ENCODE results near the gene TCF4. TPM values are rescaled to one million over a fixed set of nuclear protein-coding genes. Genes with fewer than 3 reads are reported as not detected.

Gene TCF4
- total RNA-seq, 1 donor, result 27.5 TPM

DNA sequence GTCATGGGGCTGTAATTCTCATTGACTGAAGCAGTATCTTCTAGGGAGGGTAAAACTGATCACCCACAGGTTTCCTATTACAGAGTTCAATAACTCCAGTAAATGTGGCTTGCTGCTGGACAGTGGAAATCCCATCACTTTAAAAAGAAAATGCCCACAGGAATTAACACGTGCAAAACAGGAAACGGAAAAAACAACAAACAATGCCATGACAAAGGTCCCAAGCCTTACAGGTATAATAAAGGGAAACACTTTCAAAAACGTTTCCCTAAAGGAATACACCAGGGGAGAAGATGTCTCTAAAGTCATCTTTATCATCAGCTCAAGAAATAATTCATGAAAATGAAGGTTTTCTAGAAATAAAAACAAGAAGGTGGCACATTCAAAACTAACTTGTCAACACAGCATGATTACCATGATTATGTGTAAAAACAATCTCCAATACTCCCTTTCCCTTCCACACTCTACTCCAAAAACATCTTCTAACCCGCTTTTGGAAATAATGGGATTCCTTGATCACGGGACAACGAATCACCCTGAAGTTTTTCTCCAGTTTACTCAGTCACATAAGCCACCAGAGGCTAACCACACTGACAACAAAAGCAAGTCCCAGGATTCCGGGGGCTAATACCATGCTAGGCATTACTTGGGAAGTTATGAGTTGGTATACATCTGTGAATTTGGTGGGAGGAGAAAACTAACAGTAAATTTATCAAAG lies 167.9 kb downstream of the TCF4 start:
- Histone ChIP-seq H3K9me3 (ENCODE audit: low read depth, low read length) (no peaks in the 10 kb centered on the region), H3K4me3 (ENCODE audit: low read length) (no peak overlapping the region), H3K4me1 (ENCODE audit: insufficient read depth, low read length) (peaks cover 9% of the 10 kb centered on the region), H3K27me3 (ENCODE audit: insufficient read depth, low read length) (no peaks in the 10 kb centered on the region)

DNA sequence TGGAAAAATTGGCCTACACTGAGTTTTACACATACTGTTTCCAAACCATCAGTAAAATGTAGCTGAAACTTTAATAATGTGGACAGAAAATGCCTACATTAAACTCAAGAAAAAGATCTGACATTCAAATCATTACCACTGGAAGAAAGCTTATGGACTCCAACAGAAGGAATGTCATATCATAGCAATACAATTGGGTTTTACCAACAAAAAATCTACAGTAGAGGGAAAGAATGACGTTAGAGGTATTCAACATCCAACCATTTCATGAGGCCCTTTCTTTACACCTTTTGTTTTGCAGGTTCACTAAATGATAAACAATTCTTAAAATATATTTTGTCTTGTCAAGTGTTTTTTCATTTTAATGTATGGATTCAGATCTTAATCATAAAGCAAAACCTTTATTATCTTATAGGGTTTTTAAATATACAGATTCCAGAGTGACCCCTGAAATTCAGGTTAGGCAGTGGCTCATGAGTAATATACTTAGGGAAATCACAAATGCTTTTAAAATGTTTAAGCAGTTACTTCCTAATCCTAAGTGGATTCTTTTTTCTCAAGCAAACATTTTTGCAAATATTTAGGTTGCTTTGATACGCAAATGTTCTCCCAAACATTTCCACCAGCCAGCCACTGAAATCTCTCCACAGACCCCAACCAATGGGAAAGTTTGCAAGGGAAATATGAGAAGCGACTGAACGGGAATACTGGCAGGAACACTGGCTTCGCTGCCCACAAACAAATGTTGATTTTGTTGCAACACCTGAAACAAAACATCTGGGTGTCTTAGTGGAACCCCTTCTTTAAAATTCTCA lies 168.7 kb downstream of the TCF4 start:
- peaks cover 9% of the 10 kb centered on the region for H3K4me1 ChIP-seq (ENCODE audit: insufficient read depth, low read length)
- H3K4me3 ChIP-seq (ENCODE audit: low read length), result no peak overlapping the region
- no peaks in the 10 kb centered on the region for H3K27me3 ChIP-seq (ENCODE audit: insufficient read depth, low read length)
- no peaks in the 10 kb centered on the region for H3K9me3 ChIP-seq (ENCODE audit: low read depth, low read length)

DNA sequence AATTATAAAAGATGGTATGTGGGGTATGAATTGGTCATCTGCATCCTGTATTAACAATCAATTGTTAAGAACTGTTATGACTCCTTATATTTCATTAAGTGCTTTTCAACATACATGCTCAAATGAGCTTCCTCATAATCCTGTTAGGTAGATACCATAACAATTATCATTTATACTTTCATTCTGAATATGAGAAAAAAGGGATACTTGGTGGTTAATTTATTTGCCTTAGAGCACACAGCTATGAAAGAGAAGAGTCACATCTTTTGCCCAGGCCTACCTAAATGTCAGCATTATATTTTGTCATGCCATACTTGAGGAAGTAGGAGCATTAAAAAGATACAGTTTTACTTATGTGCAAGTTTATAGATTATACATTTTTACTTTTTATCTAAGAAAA lies 169.6 kb downstream of the TCF4 start:
- no peaks in the 10 kb centered on the region for H3K9me3 ChIP-seq (ENCODE audit: low read depth, low read length)

DNA sequence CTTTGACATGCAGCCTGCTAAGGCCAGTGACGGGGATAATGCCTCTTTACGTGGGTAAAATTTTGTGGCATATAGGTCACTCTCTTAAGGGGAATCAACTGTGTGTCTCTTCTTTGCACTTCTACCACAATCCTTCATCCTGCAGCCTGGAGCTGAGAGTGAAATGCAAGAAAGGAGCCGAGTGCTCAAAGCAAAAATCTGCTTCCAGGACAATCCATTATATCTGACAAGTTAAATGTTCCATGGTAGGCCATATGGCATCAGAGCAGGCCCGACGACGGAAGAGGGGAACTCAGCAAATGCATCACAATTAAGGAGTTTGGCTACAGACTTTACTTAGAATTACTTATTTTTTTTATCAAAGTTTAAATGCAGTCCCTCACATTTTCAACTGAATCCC lies 171.2 kb downstream of the TCF4 start:
- Histone ChIP-seq H3K4me1 (ENCODE audit: insufficient read depth, low read length) (peaks cover 9% of the 10 kb centered on the region), H3K27me3 (ENCODE audit: insufficient read depth, low read length) (no peaks in the 10 kb centered on the region), H3K4me3 (ENCODE audit: low read length) (no peak overlapping the region), H3K9me3 (ENCODE audit: low read depth, low read length) (no peaks in the 10 kb centered on the region)

More for the DNA sequence above, 169.6 kb downstream of the TCF4 start:
- Histone ChIP-seq H3K4me3 (ENCODE audit: low read length) (no peak overlapping the region), H3K27me3 (ENCODE audit: insufficient read depth, low read length) (no peaks in the 10 kb centered on the region), H3K4me1 (ENCODE audit: insufficient read depth, low read length) (peaks cover 9% of the 10 kb centered on the region)

GRCh38 chr18:55415258-55415871 lies 172.6 kb downstream of the TCF4 start:
- H3K4me1 ChIP-seq (ENCODE audit: insufficient read depth, low read length), result peaks cover 8% of the 10 kb centered on the region
- no peaks in the 10 kb centered on the region for H3K27me3 ChIP-seq (ENCODE audit: insufficient read depth, low read length)
- H3K9me3 ChIP-seq (ENCODE audit: low read depth, low read length), result no peaks in the 10 kb centered on the region
- no peak overlapping the region for H3K4me3 ChIP-seq (ENCODE audit: low read length)

- no peaks in the 10 kb centered on the region for H3K27me3 ChIP-seq (ENCODE audit: insufficient read depth, low read length)
Observed at GRCh38 chr18:55414475-55414874, 173.5 kb downstream of the TCF4 start.

DNA sequence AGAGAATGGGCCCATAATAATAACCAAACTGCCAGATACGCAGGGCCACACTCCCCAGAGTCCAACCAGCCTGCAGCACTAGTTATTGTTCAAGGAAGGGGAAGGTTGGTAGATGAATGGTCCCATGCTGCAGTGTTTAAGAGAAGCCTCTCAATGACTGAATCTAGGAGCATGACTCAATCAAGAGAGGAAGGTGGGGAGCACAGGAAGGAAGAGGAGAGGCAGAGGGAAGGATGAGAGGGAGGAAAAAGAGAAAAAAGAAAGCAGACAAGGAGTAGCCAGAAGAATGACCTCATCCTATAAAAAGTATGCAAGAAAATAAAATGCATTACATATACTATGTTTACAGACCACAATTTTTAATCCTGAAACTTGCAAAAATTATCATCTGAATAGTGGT lies 174.5 kb downstream of the TCF4 start:
- Histone ChIP-seq H3K4me1 (ENCODE audit: insufficient read depth, low read length) (no peaks in the 10 kb centered on the region), H3K4me3 (ENCODE audit: low read length) (no peak overlapping the region), H3K9me3 (ENCODE audit: low read depth, low read length) (no peaks in the 10 kb centered on the region), H3K27me3 (ENCODE audit: insufficient read depth, low read length) (no peaks in the 10 kb centered on the region)

More at GRCh38 chr18:55414475-55414874, 173.5 kb downstream of the TCF4 start:
- H3K9me3 ChIP-seq (ENCODE audit: low read depth, low read length), result no peaks in the 10 kb centered on the region
- no peaks in the 10 kb centered on the region for H3K4me1 ChIP-seq (ENCODE audit: insufficient read depth, low read length)
- H3K4me3 ChIP-seq (ENCODE audit: low read length), result no peak overlapping the region

- Histone ChIP-seq H3K9me3 (ENCODE audit: low read depth, low read length) (no peaks in the 10 kb centered on the region), H3K4me1 (ENCODE audit: insufficient read depth, low read length) (no peaks in the 10 kb centered on the region), H3K4me3 (ENCODE audit: low read length) (no peak overlapping the region), H3K27me3 (ENCODE audit: insufficient read depth, low read length) (no peaks in the 10 kb centered on the region)
Observed at GRCh38 chr18:55407774-55408535, 180.0 kb downstream of the TCF4 start.

GRCh38 chr18:55407191-55407590 lies 180.8 kb downstream of the TCF4 start:
- H3K27me3 ChIP-seq (ENCODE audit: insufficient read depth, low read length), result no peaks in the 10 kb centered on the region
- no peaks in the 10 kb centered on the region for H3K4me1 ChIP-seq (ENCODE audit: insufficient read depth, low read length)
- no peaks in the 10 kb centered on the region for H3K9me3 ChIP-seq (ENCODE audit: low read depth, low read length)
- no peak overlapping the region for H3K4me3 ChIP-seq (ENCODE audit: low read length)

DNA sequence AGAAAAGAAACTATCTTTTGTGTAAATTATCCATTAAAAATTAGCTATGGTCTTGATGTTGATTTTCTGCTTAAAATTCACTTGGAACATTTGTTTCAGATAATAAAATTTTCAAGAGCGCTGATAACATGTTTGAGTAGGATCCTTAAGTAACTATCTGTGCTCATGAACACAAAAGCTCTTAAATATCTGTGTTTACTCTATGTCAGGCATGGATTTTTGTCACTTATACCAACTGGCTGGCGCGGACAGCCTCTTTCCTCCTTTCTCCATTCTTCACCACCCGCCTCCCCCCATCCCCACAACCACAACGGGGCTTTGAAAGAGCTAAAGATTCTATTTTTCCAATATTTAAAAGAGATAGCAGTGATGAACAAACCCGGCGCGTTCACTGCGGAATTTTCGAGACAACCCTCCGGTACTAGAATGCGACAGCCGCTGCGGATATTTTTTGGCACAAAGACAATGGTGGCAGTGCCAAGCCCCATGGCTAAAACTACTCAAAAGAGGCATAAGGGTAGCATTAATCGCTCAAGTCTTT lies 181.5 kb downstream of the TCF4 start:
- H3K4me1 ChIP-seq (ENCODE audit: insufficient read depth, low read length), result no peaks in the 10 kb centered on the region
- no peaks in the 10 kb centered on the region for H3K27me3 ChIP-seq (ENCODE audit: insufficient read depth, low read length)
- H3K9me3 ChIP-seq (ENCODE audit: low read depth, low read length), result no peaks in the 10 kb centered on the region
- no peak overlapping the region for H3K4me3 ChIP-seq (ENCODE audit: low read length)

DNA sequence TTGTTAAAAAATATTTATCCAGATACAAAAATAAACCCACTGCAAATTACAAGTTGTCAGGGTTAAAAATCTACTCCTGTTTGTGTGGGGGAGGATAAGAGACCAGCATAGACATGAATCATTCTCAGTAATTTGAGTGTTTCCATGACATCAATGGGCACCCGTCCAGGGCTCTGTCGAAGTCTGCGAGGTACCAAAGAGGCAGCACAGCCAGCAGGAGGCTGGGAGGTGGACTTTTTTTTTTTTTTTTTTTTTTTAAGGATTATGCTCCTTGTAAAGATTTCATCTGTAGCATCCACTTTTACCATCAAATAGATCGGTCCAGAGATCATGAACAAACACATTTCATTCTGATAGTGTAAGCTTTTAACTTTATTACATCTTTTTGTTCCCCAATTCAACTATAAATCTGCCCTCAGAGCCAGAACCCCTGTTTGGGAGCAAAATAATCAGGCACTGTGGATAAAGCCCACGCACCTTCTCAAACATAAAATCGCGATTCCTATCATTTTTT lies 182.0 kb downstream of the TCF4 start:
- Histone ChIP-seq H3K4me3 (ENCODE audit: low read length) (no peak overlapping the region), H3K27me3 (ENCODE audit: insufficient read depth, low read length) (no peaks in the 10 kb centered on the region), H3K4me1 (ENCODE audit: insufficient read depth, low read length) (no peaks in the 10 kb centered on the region), H3K9me3 (ENCODE audit: low read depth, low read length) (no peaks in the 10 kb centered on the region)

DNA sequence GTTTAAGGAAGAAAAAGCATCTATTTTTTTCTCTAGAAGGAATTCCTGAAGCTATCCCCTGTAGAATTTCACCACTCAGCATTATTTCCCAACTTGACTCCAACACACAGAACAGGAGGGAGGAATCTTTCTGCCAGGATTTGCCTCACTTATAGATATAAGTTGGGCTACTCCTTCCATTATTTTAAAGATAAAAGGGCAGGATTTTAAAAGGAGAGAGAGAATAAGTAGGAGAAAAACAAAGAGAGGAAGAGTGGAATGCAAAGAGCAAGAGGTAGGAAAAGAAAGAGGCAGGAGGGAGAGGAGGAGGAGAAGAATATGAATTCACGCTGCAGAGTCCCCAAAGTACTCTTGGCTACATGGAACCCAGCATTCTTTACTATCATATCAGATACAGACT lies 182.5 kb downstream of the TCF4 start:
- Histone ChIP-seq H3K27me3 (ENCODE audit: insufficient read depth, low read length) (no peaks in the 10 kb centered on the region), H3K9me3 (ENCODE audit: low read depth, low read length) (no peaks in the 10 kb centered on the region), H3K4me1 (ENCODE audit: insufficient read depth, low read length) (no peaks in the 10 kb centered on the region), H3K4me3 (ENCODE audit: low read length) (no peak overlapping the region)

DNA sequence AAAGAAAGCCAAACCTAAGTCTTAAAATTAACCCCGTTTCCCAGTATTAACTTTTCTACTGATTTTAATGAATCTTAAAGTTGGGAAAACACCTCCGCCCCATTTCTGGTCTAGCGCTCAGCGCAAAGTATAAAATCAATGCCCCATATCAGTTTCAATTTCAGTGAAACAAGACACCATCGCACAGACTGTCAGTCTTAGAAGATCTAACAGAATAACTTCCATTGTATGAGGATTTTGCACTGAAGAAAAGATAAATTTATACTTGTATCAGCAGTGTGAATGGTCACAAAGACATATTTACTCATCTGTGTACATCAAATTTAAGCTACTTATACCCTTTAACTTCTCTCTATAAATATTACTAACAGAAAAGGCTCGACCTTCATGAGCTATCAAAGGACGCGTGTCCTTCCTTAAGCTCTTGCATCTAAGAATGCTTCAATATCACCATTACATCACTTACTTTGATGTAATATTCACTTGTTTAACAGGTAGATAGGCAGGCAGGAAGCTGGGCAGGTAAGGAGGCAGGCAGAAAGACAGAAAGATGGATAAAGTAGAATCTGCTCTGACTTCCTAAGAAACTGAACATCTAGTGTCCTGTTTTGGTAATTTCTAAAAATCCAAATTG lies 183.0 kb downstream of the TCF4 start:
- H3K4me1 ChIP-seq (ENCODE audit: insufficient read depth, low read length), result no peaks in the 10 kb centered on the region
- no peak overlapping the region for H3K4me3 ChIP-seq (ENCODE audit: low read length)
- H3K27me3 ChIP-seq (ENCODE audit: insufficient read depth, low read length), result no peaks in the 10 kb centered on the region
- H3K9me3 ChIP-seq (ENCODE audit: low read depth, low read length), result no peaks in the 10 kb centered on the region

GRCh38 chr18:55404136-55404830 lies 183.7 kb downstream of the TCF4 start:
- Histone ChIP-seq H3K4me3 (ENCODE audit: low read length) (no peak overlapping the region), H3K4me1 (ENCODE audit: insufficient read depth, low read length) (no peaks in the 10 kb centered on the region), H3K27me3 (ENCODE audit: insufficient read depth, low read length) (no peaks in the 10 kb centered on the region), H3K9me3 (ENCODE audit: low read depth, low read length) (no peaks in the 10 kb centered on the region)

Data from mononuclear cell (primary cell).